ENCODE results near the gene DDX1. TPM values are rescaled to one million over a fixed set of nuclear protein-coding genes. Genes with fewer than 3 reads are reported as not detected.

The DDX1 gene
- total and polyA plus RNA-seq, 10 donors: 32.6 to 62.0 (median 48.3) TPM

DNA sequence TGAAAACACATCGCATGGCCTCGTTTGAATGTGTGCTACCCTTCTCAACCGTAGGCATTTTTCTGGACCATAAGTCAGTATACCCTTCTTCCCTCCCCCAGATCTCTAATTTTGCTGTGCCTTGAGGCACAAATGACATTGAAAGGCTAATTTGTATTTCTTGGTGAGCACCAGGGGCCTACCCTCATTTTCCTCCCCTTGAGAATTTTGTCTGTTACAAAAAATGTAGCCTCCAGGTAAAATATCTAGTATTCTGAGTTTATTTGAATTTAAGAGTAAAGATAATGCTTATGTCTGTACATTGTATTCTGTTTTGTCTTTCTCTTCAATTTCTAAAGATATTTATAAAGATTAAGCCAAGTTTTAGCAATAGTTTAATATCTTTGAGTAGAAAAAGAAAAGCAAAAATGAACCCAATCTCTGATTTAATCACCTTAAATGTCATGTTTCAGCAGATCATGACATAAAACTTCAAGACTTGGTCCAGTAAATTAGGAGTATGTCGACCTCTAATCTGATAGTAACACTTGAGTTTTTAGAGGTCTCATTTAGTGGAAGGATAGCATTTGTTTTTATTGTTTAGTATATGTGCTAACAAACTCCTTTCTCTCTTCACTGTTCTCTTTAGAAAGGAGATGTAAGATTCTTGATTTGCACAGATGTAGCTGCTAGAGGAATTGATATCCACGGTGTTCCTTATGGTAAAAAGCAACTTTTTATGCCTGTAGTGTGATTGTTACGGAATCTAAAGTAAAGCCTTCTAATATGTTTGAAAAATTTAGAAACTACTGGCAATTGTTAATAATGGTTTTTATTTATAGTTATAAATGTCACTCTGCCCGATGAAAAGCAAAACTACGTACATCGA, 36.4 kb downstream of the DDX1 start:
- peaks cover 0 to 6% (median 0%) of the 10 kb centered on the region in 8 donors for H3K9me3 ChIP-seq
- TF ChIP-seq CTCF (IDR thresholded peaks at IDR 0.05 in 8 of 11, conservative IDR thresholded peaks at IDR 0.05 in 3 of 11) (no peak), POLR2A (IDR thresholded peaks at IDR 0.05) (no peak)
- 87 to 96% (median 93%) methylated on average over 9 of the region's 9 CpGs for WGBS, 5 donors
- DNase-seq: no peak
- H3K27me3 ChIP-seq (replicated peaks in 1 of 7): no peaks in the 10 kb centered on the region
- H3K27ac ChIP-seq: no peak overlapping the region
- intact Hi-C loops (cut with DNase I; ENCODE audit: low total_unique reads): no loop called here
- peaks cover 0 to 100% (median 89%) of the 10 kb centered on the region in 6 donors for H3K36me3 ChIP-seq
- H3K4me3 ChIP-seq: no peak overlapping the region
- no peaks in the 10 kb centered on the region for H3K4me1 ChIP-seq

- peaks cover 0 to under 1% (median 0%) of the 10 kb centered on the region in 6 donors for H3K4me1 ChIP-seq
Observed at GRCh38 chr2:15628899-15629855, 37.5 kb downstream of the DDX1 start.

DNA sequence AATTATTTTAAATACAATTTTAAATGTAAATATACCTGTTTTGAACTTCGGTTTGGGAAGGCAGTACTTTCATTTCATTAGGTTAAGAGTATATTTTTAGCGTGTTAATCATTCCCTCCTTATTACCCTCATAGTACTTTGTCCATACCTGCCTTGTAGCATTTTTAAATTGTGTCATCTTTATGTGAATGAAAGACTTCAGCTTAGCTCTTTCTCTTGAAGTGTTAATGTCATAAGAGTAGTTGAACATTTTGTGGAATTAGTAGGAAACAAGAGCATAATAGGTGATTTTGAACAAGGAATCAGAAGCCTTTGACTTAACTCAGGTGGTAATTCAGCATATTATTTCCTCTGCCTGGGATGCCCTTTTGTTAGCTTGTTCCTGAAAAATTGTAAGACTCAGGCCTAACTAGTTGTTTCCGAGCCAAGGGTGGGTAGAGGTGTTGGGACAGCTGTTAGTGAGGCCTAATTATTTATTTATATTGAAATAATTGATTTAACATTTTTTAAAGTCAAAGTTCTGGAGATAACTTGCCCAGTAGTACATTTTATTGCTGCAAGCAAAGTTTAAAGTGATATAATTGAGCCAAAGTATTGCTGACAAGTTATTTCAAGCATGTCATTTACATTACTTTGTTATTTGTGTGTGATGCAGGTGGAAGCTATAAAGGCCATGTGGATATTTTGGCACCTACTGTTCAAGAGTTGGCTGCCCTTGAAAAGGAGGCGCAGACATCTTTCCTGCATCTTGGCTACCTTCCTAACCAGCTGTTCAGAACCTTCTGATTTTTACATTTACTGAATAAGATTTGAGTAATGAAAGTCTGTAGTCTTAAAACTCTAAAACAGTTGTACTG, 38.7 kb downstream of the DDX1 start:
- Histone ChIP-seq H3K4me3 (no peak overlapping the region), H3K36me3 (peaks cover 0 to 100% (median 76%) of the 10 kb centered on the region in 6 donors), H3K27me3 (replicated peaks in 1 of 7) (no peaks in the 10 kb centered on the region), H3K27ac (no peak overlapping the region), H3K4me1 (peaks cover 0 to 12% (median 4%) of the 10 kb centered on the region in 6 donors), H3K9me3 (no peaks in the 10 kb centered on the region)
- no peak for DNase-seq
- WGBS, 5 donors: 88 to 96% (median 93%) methylated on average over 4 of the region's 4 CpGs
- intact Hi-C loops (cut with DNase I; ENCODE audit: low total_unique reads): loop anchor here (10.0 kb wide), 1 partner anchor 1124 kb away; no protein-coding TSS in a partner anchor
- TF ChIP-seq CTCF (IDR thresholded peaks at IDR 0.05 in 8 of 11, conservative IDR thresholded peaks at IDR 0.05 in 3 of 11): no peak
- no peak for TF ChIP-seq POLR2AphosphoS5 (IDR thresholded peaks at IDR 0.05)
- no peak for TF ChIP-seq POLR2A (IDR thresholded peaks at IDR 0.05)

More at GRCh38 chr2:15628899-15629855, 37.5 kb downstream of the DDX1 start:
- peaks cover 0 to 5% (median 0%) of the 10 kb centered on the region in 8 donors for H3K9me3 ChIP-seq
- peaks cover 0 to 100% (median 86%) of the 10 kb centered on the region in 6 donors for H3K36me3 ChIP-seq
- 94 to 98% (median 96%) methylated on average over 5 of the region's 5 CpGs for WGBS, 5 donors
- no peak for DNase-seq
- intact Hi-C loops (cut with DNase I; ENCODE audit: low total_unique reads): no loop called here
- H3K4me3 ChIP-seq: no peak overlapping the region
- no peak for TF ChIP-seq POLR2A (IDR thresholded peaks at IDR 0.05)
- no peak for TF ChIP-seq CTCF (IDR thresholded peaks at IDR 0.05 in 8 of 11, conservative IDR thresholded peaks at IDR 0.05 in 3 of 11)
- TF ChIP-seq POLR2AphosphoS5 (IDR thresholded peaks at IDR 0.05): no peak
- no peaks in the 10 kb centered on the region for H3K27me3 ChIP-seq (replicated peaks in 1 of 7)
- H3K27ac ChIP-seq: no peak overlapping the region

Data from spleen (tissue), 11 donors.